ENCODE results near the gene ZDHHC21. TPM values are rescaled to one million over a fixed set of nuclear protein-coding genes. Genes with fewer than 3 reads are reported as not detected.
A peak's percentile ranks its signal among the peaks of the same experiment; 100 is the strongest.

The ZDHHC21 gene
- total and polyA plus RNA-seq, 2 experiments from 2014 or later, result 6.5 to 8.5 TPM

DNA sequence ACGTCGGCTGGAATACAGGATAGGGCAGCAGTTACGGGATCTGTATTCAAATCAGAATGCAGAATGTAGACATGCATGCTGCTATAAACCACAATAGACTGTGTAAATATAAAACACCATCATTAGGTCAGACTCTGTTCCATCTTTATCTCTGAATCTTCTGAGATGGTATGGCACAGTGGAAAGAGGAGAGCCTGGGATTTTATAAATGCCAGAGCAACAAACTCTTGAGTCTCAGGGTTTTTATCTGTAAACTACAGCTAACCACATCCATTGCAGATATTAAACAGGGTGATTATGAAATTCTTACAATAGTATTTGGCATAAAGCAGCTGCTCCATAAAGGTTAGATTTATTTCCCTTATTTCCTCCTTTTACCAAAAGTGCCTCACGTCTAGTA, 108.7 kb downstream of the ZDHHC21 start:
- Histone ChIP-seq H3K4me3 (no peak overlapping the region), H3K27me3 (no peaks in the 10 kb centered on the region), H3K27ac (no peak overlapping the region), H3K9me3 (ENCODE audit: low read depth) (no peaks in the 10 kb centered on the region), H3K36me3 (no peaks in the 10 kb centered on the region), H3K4me1 (ENCODE audit: low read depth) (no peaks in the 10 kb centered on the region)
- DNase-seq (ENCODE audit: low read depth in 1 of 2, low spot score in 1 of 2), result peak in 1 of 2 donors; percentile 25
- TF ChIP-seq, protein P1, sequence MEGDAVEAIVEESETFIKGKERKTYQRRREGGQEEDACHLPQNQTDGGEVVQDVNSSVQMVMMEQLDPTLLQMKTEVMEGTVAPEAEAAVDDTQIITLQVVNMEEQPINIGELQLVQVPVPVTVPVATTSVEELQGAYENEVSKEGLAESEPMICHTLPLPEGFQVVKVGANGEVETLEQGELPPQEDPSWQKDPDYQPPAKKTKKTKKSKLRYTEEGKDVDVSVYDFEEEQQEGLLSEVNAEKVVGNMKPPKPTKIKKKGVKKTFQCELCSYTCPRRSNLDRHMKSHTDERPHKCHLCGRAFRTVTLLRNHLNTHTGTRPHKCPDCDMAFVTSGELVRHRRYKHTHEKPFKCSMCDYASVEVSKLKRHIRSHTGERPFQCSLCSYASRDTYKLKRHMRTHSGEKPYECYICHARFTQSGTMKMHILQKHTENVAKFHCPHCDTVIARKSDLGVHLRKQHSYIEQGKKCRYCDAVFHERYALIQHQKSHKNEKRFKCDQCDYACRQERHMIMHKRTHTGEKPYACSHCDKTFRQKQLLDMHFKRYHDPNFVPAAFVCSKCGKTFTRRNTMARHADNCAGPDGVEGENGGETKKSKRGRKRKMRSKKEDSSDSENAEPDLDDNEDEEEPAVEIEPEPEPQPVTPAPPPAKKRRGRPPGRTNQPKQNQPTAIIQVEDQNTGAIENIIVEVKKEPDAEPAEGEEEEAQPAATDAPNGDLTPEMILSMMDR (IDR thresholded peaks at IDR 0.05; ENCODE audit: low read depth, low read length), result no peak

DNA sequence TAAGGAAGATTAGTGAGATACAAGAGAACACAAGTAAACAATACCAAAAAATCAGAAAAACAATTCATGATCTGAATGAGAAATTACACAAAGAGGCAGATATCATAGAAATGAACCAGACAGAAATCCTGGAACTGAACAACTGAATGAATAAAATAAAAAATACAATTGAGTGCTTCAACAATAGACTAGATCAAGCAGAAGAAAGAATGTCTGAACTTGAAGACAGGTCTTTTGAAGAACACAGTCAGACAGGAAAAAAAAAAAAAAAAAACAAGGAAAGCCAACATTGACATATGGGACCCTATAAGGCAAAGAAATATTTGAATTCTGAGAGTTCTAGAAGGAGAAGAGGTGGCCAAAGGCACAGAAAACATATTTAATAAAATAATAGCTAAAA, 115.2 kb downstream of the ZDHHC21 start:
- H3K27ac ChIP-seq, result no peak overlapping the region
- DNase-seq (ENCODE audit: low read depth in 1 of 2, low spot score in 1 of 2), result no peak

DNA sequence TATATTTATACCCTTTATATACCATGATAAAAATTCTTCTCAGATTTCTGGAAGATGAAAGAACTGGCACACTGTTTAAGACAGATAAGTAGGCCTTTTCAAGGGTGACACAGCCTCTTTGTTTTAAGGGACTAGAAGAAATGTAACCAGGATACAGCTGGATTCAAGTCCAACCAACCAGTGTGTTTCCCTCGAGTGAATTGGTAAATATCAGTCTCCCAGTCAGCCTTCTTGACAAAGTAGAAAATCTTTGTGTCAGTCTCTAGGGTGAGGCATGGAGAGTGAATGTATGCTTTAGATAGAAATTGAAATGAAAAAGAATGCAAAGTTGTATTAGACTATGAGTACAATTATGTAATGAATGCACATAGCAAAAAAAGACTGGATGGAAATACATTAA, 119.1 kb downstream of the ZDHHC21 start:
- Histone ChIP-seq H3K4me3 (no peak overlapping the region), H3K4me1 (ENCODE audit: low read depth) (peaks cover 16% of the 10 kb centered on the region), H3K27ac (no peak overlapping the region), H3K36me3 (no peaks in the 10 kb centered on the region), H3K9me3 (ENCODE audit: low read depth) (no peaks in the 10 kb centered on the region), H3K27me3 (no peaks in the 10 kb centered on the region)
- no peak for DNase-seq (ENCODE audit: low read depth in 1 of 2, low spot score in 1 of 2)
- TF ChIP-seq, protein P1 (IDR thresholded peaks at IDR 0.05; ENCODE audit: low read depth, low read length), result no peak

More for the DNA sequence above, 115.2 kb downstream of the ZDHHC21 start:
- no peaks in the 10 kb centered on the region for H3K36me3 ChIP-seq
- H3K4me3 ChIP-seq, result no peak overlapping the region
- TF ChIP-seq, protein P1 (IDR thresholded peaks at IDR 0.05; ENCODE audit: low read depth, low read length), result no peak
- no peaks in the 10 kb centered on the region for H3K9me3 ChIP-seq (ENCODE audit: low read depth)
- no peaks in the 10 kb centered on the region for H3K27me3 ChIP-seq
- H3K4me1 ChIP-seq (ENCODE audit: low read depth), result peaks cover 16% of the 10 kb centered on the region

DNA sequence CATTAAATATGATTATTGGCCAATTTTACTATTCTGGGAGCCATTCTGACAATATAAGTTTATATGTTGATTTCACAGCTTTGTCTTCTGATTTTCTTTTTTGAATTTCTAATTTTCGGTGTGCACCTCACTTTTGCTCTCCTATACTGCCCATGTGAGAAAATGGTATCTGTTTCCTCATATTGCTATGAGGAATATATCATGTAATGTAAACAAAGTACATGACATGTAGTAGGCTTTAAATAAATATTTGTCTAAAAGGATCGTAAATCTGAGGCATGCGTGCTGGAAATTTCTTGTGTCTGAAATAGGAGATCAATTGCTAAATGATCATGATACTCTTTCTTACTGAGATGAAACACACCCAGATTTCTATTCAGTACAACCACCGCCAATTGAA, 119.9 kb downstream of the ZDHHC21 start:
- Histone ChIP-seq H3K36me3 (no peaks in the 10 kb centered on the region), H3K9me3 (ENCODE audit: low read depth) (no peaks in the 10 kb centered on the region), H3K4me3 (no peak overlapping the region), H3K4me1 (ENCODE audit: low read depth) (peaks cover 18% of the 10 kb centered on the region), H3K27me3 (no peaks in the 10 kb centered on the region), H3K27ac (no peak overlapping the region)
- no peak for DNase-seq (ENCODE audit: low read depth in 1 of 2, low spot score in 1 of 2)
- TF ChIP-seq, protein P1 (IDR thresholded peaks at IDR 0.05; ENCODE audit: low read depth, low read length), result no peak

DNA sequence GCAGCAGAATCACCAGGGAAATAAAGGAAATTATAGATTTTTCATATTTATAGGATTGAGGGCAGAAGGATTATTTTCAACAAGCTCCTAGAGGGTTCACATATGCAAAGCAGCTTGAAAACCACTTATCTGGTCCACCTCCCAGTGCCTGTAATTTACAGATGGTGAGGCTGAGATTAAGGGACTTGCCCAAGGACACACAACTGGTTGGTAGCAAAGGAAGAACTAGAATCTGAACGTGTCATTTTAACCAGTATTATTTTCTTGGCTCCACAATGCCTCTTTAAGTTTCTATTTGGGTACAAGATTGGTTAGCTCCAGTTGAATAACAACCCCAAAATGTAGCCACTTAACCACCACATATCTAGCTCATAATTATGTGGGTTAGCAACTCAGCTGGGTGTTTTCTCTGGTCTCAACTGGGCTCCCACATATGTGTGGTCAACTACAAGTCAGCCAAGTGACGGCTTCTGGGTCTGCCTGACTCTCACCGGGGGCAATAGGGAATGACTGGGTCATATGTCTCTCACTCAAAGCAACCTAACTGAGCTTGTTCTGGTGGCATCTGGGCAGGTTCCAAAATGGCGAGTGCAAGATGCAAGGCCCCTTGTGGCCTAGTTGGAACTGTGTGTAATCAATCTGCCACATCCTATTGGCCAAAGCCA, 127.7 kb downstream of the ZDHHC21 start:
- peaks cover 9% of the 10 kb centered on the region for H3K4me1 ChIP-seq (ENCODE audit: low read depth)
- no peaks in the 10 kb centered on the region for H3K27me3 ChIP-seq
- no peaks in the 10 kb centered on the region for H3K36me3 ChIP-seq
- no peaks in the 10 kb centered on the region for H3K9me3 ChIP-seq (ENCODE audit: low read depth)
- DNase-seq (ENCODE audit: low read depth in 1 of 2, low spot score in 1 of 2), result no peak
- TF ChIP-seq, protein P1 (IDR thresholded peaks at IDR 0.05; ENCODE audit: low read depth, low read length), result no peak
- no peak overlapping the region for H3K27ac ChIP-seq
- no peak overlapping the region for H3K4me3 ChIP-seq
